ENCODE measurements around the gene KRT80. TPM values are rescaled to one million over a fixed set of nuclear protein-coding genes. Genes with fewer than 3 reads are reported as not detected.

Gene KRT80
- total RNA-seq, 1 experiment from 2014 or later = 51.5 TPM

DNA sequence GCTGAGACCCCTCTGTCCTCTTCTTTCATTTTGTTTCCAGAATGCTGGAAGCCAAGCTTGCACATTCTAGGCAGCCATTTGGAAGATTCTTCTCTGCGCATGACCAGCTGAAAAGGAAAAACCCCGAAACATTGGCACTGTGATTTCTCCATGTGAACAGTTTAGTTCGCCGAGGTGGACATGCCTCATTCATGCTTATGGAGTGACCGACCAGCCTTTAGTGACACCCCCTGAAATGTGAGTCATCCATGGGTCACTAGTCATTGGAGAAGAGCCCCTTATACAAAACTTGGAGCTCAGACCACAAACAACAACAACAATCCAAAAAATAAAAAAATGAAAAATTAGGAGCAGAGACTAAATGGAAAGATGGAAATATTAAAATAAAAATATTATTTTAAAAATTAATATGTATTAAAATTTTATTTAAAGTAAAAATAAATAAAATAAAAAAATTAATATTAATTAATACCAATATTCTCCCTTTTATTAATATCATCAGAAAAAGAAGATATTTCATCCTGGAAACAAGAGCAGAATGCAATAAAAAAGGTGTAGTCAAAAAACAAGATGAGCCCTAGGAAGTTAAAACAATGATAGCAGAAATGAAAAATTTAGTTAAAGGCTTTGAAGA, 31.7 kb upstream of the KRT80 start:
- ATAC-seq (no peak), DNase-seq (ENCODE audit: low read depth, low spot score) (no peak)
- Histone ChIP-seq H3K36me3 (ENCODE audit: control insufficient read depth, insufficient read depth, low read length) (no peaks in the 10 kb centered on the region), H3K27me3 (ENCODE audit: control insufficient read depth, insufficient read depth, low read length) (no peaks in the 10 kb centered on the region), H3K4me1 (ENCODE audit: control insufficient read depth, insufficient read depth, low read length) (peaks cover 13% of the 10 kb centered on the region), H3K4me3 (ENCODE audit: low read depth in 2 of 2, low read length in 2 of 2) (no peak overlapping the region), H3K27ac (ENCODE audit: low read length) (peak overlapping the region; percentile 73), H3K9me3 (ENCODE audit: control insufficient read depth, insufficient read depth, low read depth, low read length) (no peaks in the 10 kb centered on the region; the same call in 1 of the 2 replicates)
- intact Hi-C loops (cut with micrococcal nuclease; ENCODE audit: unreplicated experiment) = loop anchor here (10.0 kb wide), 1 partner anchor 51 kb away; the partner anchor contains the start of gene KRT86
- ChIA-PET POLR2A (no interaction called here), CTCF (interaction anchor here (1.5 kb wide), 1 partner anchor 96 kb away, joined by 3 read pairs; no protein-coding TSS in a partner anchor)
- in situ Hi-C loops (cut with HindIII; ENCODE audit: low pct_unique_long_range_greater_than_20kb, low sequenced_read_pairs) = no loop called here
- TF ChIP-seq REST (IDR thresholded peaks at IDR 0.05; ENCODE audit: insufficient read depth in 1 of 2, low read depth in 2 of 2, low read length in 1 of 2) (no peak), CTCF (IDR thresholded peaks at IDR 0.05) (no peak), POLR2AphosphoS5 (IDR thresholded peaks at IDR 0.05; ENCODE audit: low read depth, low read length) (no peak), SIN3A (IDR thresholded peaks at IDR 0.05; ENCODE audit: borderline replicate concordance, insufficient read depth, low read depth, low read length) (no peak), TCF7L2 (IDR thresholded peaks at IDR 0.05; ENCODE audit: low read depth, low read length) (no peak)
- no TSS peak for BruUV-seq (replicated peaks)

GRCh38 chr12:52222692-52223091, 30.9 kb upstream of the KRT80 start:
- Histone ChIP-seq H3K4me3 (ENCODE audit: low read depth in 2 of 2, low read length in 2 of 2) (no peak overlapping the region), H3K27ac (ENCODE audit: low read length) (peak overlapping the region; percentile 71), H3K4me1 (ENCODE audit: control insufficient read depth, insufficient read depth, low read length) (peaks cover 14% of the 10 kb centered on the region), H3K36me3 (ENCODE audit: control insufficient read depth, insufficient read depth, low read length) (no peaks in the 10 kb centered on the region), H3K27me3 (ENCODE audit: control insufficient read depth, insufficient read depth, low read length) (no peaks in the 10 kb centered on the region), H3K9me3 (ENCODE audit: control insufficient read depth, insufficient read depth, low read depth, low read length) (no peaks in the 10 kb centered on the region; the same call in 1 of the 2 replicates)
- ATAC-seq (0 out of 2 replicates have a peak, but pooled peaks have one; percentile 19), DNase-seq (ENCODE audit: low read depth, low spot score) (no peak)
- intact Hi-C loops (cut with micrococcal nuclease; ENCODE audit: unreplicated experiment) = loop anchor here (10.0 kb wide), 1 partner anchor 52 kb away; the partner anchor contains the start of gene KRT86
- no TSS peak for BruUV-seq (replicated peaks)
- in situ Hi-C loops (cut with HindIII; ENCODE audit: low pct_unique_long_range_greater_than_20kb, low sequenced_read_pairs) = no loop called here
- ChIA-PET CTCF (interaction anchor here (1.3 to 1.5 kb wide), 2 partner anchors 16 to 97 kb away, joined by 3 read pairs; no protein-coding TSS in a partner anchor), POLR2A (no interaction called here)
- TF ChIP-seq SIN3A (IDR thresholded peaks at IDR 0.05; ENCODE audit: borderline replicate concordance, insufficient read depth, low read depth, low read length) (no peak), POLR2AphosphoS5 (IDR thresholded peaks at IDR 0.05; ENCODE audit: low read depth, low read length) (no peak), REST (IDR thresholded peaks at IDR 0.05; ENCODE audit: insufficient read depth in 1 of 2, low read depth in 2 of 2, low read length in 1 of 2) (no peak), TCF7L2 (IDR thresholded peaks at IDR 0.05; ENCODE audit: low read depth, low read length) (no peak), CTCF (IDR thresholded peaks at IDR 0.05) (no peak)

Measured in Panc1 (cell line).